Jurkat, Clone E6-1 (cell line): ENCODE measurements around the gene ALX3.
"Not testable (repeated sequence)": the region's sequence is repeated elsewhere in the genome, so short reads cannot be mapped to it uniquely, and the experiment has no call there.

ENCODE experiments used
- DNase-seq: peaks from one replicate; pipeline ENCODE4 v3.0.0-alpha.2; 2011; ENCODE audit warnings: low read depth, low spot score
- H3K4me3 ChIP-seq: 2 replicates; pipeline ENCODE4 v1.5.1; 2011; ENCODE audit warnings: mild to moderate bottlenecking, low read length, control low read depth, moderate library complexity

The ALX3 gene

DNA sequence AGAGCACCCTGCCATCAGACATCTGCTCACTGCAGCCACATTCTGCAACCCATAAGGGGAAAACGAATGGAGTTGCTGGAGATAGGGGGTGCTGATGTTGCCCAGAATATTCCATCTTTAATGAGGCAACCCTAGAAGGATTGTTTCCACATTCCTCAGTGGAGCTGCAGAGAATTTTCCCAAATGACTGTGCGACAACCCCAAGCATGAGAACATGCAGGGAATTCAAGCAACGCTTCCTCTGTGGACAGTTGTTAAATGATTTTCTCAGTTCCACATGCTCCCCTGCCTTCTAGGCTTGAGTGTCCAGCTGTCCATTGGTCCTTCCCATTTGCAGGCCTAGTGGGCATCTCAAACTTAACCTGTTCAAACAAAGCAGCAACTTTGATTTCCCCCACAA lies 21.3 kb upstream of the ALX3 start:
- H3K4me3 ChIP-seq: no peak overlapping the region
- no peak for DNase-seq

DNA sequence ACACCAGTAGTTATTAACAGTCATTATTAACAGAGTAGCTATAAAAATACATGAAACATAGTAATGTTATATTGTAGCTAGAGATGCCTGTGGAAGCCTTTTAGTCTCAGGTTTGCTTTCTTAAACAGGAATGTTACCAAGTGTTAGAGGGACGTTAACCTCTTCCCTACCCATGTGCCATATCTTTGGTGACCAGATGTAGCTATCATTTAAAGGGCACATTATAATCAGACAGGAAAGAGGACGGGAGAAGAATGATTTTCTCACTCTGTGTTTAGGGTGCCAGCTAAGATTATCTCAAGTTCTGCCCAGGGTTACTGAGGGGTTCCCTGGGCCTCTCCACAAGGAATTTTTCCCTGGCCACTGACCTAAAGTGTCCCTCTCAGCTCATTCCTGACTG lies 20.9 kb upstream of the ALX3 start:
- H3K4me3 ChIP-seq: no peak overlapping the region
- no peak for DNase-seq

DNA sequence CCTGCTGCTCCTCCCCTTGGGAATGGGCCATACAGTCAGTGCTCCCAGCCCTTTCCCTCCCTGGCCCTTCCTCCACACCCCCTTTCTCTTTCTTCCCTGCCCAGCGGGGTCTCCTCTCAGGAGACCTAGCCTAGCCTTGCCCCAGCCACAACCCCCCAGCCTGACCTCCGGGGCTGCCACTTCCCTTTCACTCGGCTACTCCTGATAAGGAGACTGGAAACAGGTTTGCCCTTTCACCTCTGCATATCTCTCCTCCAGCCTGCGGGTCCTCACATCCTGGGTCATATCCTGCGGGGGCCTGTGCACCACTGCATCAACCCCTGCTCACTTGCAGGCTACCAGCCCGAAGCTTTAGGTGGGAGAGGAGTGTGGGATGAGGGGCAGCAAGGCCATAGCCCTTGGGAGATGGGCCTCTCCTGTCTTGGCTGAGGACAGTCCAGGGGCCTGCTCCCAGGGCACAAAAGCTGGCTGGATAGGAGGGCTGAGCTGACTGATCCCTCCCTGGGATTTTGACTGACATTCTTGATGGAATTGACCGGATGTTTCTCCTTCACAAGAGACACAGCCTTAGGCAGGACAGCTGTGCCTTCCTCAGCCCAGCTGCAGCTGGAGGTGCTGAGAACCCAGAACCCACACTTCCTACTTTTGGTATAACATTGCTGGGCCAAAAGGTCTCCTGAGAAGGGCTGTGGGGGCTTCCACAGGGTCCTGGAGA lies 19.2 kb upstream of the ALX3 start:
- DNase-seq: no peak
- H3K4me3 ChIP-seq: no peak overlapping the region

DNA sequence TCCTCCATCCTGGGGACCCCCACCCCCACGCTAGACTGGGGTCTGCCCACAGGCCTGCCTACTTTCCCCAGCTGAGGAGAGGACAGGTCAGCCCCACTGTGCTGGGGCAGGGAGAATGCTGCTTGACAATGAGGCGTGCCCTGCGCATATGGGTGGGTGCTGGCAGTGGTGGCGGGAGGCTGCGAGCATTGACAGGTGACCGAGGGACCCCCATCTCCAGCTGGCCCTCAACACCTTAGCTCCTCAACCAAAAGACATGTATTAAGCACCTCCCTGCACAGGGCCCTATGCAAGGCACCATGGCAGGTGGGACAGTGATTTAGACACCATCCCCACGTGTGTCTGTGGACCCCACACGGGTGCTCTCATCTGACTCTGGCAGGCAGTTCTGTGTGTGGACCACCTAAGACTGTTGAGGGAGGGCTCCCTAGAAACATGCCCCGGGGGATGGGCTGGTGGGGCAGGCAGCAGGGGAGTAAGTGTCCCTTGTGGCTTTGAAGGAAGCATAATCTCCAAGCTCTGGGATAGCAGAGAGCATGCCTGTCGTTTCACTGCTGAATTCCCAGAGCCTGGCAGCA lies 18.4 kb upstream of the ALX3 start:
- DNase-seq: no peak
- H3K4me3 ChIP-seq: no peak overlapping the region

DNA sequence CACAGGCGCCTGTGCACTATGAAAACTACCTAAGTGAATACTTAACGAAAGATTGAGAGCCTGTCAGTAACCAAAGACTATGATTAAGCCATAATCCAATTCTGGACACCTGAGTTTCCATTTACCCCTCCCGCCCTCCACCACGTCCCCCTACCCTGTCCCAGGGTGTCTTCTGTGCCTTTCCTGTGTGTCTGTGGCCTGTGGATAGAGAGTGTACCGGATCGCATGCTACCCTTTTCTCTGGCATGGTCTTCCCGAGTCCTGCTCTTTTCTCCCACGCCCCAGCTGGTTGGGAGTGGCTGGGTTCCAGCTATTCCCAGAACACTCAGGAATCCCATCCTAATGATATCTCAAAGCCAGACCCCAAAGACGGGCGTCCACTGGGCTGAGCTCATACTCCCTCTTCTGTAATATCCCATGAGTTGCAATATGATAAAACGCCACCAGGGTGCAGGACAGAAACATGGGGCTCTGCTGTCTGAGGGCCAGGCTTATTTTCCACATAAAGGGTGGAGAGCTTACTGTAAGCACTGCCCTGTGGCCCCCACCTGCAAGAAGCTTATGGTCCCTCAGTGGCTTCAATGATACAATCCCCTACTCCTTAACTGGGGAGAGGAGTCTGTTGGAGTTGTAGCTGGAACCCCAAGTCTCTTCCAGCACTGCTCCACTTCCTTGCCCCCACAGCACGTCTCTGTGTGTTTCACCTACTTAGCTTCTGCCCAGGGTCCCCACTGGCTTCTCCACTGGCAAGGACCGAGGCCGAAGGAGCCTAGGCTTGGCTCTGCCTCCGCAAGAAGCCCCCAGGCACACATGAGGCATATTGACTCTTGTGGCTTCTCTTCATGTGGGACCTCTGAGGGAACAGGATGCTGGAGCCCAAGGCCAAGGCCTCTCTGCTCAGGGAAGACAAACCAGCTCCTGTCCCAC lies 17.6 kb upstream of the ALX3 start:
- H3K4me3 ChIP-seq: no peak overlapping the region
- DNase-seq: peak; percentile 37

DNA sequence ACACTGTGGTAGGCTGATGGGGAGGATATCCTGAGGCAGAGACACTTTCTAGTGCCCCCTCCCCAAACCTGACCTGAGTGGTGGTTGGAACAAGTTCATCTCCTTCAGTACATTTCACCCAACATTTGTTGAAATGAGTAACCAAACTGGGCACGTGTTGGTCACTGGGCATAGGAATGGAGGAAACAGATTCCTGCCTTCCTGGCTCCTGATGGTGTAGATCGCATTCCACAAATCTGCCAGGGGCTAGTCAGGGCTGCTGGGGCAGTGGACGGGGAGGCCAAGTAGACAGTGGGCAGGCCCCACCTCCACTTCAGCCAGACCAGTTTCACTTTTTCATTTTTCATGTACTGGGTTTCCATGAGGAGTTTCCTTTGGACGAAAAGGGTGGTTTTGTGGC lies 16.5 kb upstream of the ALX3 start:
- no peak for DNase-seq
- no peak overlapping the region for H3K4me3 ChIP-seq

DNA sequence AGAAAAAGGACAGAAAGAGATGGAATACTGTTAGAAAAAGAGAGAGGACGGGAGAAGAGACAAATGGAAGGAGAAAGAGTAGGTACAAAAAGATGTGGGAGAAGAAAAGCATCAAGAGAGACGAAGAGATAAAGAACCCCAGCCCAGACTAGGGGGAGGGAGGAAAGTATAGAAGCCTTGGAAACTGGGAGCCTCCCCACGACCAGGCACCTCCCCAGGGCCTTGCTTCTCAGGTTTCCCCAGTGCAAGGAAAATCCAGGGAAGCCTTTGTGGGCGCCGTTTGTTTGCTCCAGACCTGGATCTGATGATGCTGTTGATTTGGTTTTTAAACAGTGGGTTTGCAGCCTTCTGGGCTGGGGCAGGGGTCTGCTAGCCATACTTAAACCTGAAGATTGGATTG lies 15.2 kb upstream of the ALX3 start:
- no peak overlapping the region for H3K4me3 ChIP-seq
- DNase-seq: no peak

DNA sequence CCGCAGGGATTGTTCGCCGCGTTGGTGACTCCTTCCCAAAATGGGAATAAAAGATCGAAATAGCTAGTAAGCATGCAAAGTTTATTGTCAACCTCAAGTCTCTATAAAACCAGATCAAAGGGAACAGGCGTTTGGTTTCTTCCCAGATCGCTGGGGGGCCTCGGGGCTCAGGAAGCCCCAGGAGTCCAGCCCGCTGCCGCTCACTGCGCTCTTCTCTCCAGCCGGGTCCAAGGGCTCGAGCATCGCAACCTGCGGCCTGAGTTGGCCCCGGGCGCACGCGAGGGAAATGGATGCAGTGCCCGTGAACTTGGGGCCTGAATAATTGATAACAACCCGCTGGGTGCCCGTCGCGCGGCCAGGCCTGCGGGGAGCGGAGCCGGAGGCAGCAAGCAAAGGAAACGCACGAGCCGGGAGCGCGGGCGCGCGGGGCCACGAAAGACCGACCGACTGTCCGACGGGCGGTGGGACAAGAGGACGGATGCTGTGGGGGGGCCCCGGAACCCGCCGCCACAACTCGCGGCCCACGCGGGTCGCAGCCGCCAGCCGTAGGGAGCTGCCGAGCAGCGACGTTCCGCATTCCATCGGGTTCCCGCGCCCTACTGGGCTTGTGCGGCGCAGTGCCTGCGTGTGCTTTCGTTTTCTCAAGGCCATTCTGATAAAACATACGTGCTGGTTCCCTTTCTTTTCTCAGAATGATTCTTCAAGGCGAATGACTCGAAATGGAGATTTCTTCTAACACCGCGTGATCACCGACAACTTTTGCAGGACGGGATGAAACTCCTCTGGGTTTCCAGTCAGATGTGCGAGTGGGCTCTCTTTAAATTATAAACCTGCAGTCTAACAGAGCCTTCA lies 14.0 kb upstream of the ALX3 start:
- DNase-seq: no peak
- H3K4me3 ChIP-seq: no peak overlapping the region; the same call in 1 of the 2 replicates

DNA sequence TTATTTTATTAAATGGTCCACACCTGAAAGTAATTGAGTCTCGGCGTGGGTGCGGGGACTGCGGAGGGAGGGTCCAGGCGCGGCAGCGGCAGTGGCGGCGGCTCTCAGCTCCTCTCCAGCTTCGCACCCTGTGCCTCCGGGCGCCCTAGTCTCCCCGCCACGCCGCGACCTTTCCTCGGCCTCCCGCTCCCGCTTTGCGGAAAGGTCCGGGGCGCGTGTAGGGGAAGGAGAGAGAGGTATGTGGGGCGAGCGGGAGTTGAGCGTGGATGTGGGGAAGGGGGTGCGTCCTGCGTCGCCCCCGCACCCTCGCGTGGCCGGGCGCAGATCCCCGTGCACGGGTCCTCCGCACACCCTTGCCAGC lies 13.4 kb upstream of the ALX3 start:
- H3K4me3 ChIP-seq: no peak overlapping the region
- no peak for DNase-seq

DNA sequence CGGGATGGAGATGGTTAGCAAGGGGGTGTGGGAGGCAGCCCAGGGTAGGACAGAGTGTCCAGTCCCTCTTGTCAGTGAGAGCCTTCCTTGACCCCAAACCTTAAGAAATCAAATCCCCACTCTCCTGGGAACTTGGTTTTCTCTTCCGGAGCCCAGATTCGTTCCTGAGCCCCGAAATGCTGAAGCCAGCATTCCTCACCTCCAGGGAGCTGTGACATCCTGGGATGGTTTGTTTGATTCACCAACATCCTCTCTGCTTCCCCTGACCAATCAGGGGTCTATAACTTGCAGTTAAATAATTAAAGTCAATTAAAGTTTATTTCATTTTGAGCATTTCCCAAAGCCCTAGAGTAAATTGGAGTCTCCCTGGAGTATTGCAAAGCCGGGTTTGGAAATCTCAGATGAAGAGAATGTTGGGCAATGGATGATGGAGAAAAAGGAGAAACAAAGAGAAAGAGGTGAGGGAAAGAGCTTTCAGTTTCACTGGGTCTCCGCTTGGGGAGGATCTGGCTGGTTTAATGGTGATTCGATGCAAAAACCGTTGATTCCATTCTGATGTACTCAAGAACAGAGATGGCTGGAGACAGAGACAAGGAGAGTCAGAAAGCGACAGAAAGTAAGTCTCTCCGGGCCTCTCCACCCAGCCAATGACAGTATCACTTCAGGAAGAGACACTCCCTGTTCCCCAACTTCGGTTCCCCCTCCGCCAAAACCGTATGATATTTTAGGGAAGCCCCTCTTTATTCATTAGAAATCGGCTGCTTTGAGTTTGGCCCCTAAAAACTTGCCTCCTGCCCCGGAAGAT lies 12.8 kb upstream of the ALX3 start:
- no peak for DNase-seq
- no peak overlapping the region for H3K4me3 ChIP-seq

DNA sequence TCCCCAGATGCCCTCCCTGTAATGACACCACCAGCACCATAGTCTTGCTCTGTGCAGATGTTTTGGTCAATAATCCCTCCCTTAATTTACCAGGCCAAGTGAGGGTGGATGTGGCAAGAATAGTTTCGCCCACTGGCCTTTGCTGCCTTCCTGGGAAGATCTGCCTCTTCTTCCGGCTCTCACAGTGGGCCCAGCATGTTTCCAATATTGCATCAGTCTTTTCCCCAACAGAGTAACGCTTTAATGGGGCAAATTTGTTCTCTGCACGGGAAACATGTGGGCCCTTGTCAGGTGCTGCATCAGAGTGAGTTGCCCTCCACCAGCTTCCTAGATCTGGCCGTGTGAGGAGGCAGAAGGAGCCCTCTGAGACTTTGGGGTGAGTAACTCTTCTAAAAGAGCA lies 12.0 kb upstream of the ALX3 start:
- DNase-seq: no peak
- no peak overlapping the region for H3K4me3 ChIP-seq

DNA sequence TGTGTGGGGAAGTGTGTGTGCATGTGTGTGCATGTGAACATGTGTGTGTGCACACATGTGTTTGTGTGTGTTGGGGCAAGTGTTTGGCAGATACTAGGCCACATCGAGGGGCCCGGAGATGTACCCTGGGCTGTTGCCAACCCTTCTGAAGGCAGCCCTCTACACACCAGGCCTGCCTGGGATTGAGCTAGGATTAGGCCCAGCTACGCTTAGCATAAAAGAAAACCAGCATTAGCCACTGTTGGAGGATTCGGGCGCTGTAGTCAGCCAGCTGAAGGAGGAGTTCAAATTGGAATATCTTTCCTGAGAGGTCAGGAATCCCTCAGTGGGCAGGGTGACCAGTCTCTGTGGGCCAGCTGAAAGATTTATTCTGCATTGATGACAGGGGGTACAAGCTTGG lies 10.6 kb upstream of the ALX3 start:
- H3K4me3 ChIP-seq: no peak overlapping the region

DNA sequence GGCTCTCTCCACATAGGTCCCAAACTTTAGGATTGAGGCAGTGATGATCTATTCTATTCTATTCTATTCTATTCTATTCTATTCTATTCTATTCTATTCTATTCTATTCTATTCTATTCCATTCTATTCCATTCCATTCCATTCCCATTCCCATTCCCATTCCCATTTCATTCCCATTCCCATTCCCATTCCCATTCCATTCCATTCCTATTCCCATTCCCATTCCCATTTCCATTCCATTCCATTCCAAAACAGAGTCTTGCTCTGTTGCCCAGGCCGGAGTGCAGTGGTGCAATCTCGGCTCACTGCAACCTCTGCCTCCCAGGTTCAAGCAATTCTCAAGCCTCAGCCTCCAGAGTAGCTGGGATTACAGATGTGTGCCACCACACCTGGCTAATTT lies 9.5 kb upstream of the ALX3 start:
- not testable (repeated sequence) for H3K4me3 ChIP-seq, DNase-seq

More for the DNA sequence above, 10.6 kb upstream of the ALX3 start:
- DNase-seq: no peak

DNA sequence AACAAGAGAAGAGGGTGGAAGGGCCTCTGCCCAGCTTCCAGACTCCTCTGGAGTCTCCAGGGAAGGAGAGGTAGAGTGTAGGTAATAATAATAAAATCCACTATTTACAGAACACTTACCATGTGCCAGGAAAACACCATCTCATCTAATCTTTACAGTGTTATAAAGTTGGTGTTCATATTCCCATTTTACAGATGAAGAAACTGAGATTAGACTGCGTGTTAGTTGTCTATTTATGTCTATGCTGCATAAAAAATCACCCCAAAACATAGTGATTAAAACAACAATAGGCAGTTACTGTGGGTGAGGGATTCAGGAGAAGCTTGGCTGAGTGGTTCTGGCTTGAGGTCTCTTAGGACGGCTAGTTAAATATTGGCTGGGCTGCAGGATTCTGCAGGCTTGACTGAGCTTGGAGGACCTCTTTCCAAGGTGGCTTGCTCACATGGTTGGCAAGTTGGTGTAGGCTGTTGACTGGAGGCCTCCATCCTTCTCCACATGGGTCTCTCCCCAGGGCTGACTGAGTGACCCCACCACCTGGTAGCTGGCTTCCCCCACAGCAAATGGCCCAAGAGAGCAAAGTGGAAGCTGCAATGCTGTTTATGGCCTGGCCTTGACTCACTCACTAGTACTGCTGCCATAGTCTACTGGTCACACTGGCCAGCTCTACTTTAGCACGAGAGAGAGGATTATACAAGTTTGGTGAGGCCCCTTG lies 6.5 kb upstream of the ALX3 start:
- no peak overlapping the region for H3K4me3 ChIP-seq
- DNase-seq: no peak

DNA sequence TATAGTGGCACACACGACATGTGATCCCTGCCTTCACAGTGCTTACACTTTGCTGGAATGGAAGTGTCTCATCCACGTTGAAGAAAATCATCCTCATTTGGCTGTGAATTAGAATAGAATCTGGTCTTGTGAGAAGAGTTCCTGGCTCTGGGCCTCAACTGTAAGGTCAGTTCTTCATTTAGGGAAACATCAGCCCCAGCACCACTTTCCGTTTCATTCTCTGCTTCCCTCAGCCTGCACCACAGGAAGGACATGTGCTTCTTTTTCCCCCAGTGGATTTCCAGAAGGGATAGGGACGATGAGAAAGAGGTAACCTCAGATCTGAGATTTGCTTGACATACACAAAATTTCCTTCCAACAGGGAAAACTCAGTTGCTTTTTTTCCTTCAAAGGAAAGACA lies 3.7 kb upstream of the ALX3 start:
- H3K4me3 ChIP-seq: no peak overlapping the region

DNA sequence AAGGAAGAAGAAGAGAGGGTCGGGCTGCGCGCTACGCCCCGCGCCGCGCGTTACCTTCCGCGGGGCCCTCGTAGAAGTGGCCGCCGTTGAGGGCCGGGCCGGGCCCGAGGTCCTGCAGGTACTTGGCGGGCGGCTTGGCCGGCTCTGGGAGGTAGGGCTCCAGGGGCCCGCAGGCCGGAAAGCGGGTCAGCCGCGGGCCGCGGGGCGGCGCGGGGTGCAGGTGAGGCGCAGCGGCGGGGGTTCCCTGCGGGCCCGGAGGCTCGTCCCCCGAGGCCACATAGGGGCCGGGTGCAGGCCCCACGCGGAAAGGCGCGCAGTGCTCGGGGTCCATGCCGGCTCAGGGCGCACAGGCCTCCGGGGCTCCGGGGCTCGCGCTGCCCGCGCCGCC lies 196 bp downstream of the ALX3 start:
- DNase-seq: no peak

More for the DNA sequence above, 3.7 kb upstream of the ALX3 start:
- DNase-seq: no peak

DNA sequence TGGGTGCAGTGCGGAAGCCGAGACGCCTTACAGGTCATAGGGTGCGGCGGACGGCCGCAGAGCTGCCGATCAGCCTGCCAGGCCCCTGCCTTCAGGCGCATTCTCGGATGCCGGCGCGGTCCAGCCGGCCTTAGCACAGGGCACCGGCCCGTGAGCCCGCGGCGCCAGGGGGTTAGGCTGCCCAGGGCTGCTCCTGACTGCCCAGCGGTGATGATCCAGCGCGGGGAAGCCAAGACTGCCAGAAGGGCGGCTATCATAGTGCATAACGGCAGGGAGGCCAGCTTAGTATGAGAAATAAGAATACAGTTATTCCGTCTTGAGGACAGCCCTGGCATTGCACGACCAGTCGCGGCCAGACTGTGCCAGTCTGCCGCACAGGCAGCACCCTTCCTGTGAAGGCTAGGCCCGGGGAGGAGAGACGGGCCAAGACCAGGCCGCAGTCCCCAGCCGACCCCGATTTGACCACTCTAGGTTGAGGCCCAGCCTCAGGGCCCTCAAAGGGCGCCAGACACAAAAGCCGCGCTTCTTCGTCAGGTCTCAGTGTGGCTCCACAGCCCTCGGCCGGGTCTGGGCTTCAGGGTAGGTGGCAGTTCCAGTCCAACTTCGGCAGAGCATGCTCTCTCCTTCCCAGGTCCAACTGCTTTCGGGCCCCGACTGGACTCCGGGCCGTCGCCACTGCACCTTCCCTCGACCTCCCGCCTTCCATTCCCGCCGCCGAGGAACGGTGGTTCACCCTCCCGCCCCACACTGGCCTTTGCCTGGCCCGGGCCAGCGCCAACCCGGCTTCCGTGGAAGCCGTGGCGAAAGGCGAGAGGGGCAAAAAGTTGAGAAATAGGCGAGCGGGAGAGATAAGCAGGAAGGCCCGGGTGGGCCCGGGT lies 829 bp downstream of the ALX3 start:
- H3K4me3 ChIP-seq: no peak overlapping the region
- DNase-seq: no peak

More for the DNA sequence above, 196 bp downstream of the ALX3 start:
- no peak overlapping the region for H3K4me3 ChIP-seq
